Stimulated activated CD8-positive, alpha-beta memory T cell treated with anti-CD3 and anti-CD28 coated beads, Interleukin-7, amount 100 ng/mL, for 4 hours (primary cell): Measurements from ENCODE around the gene LNX1.

Experiments used
- DNase-seq, 2 donors: peaks; one replicate each; pipeline ENCODE4 v3.0.0-alpha.2; 2020; ENCODE audit warnings: low read depth in 2 of 2

The LNX1 gene

GRCh38 chr4:53572600-53572994 is 18.7 kb downstream of the LNX1 start:
- DNase-seq: no peak

- no peak for DNase-seq
These were observed 19.2 kb downstream of the LNX1 start for GRCh38 chr4:53571936-53572599.

- DNase-seq: no peak
These were observed 27.5 kb downstream of the LNX1 start for GRCh38 chr4:53563824-53564223.

GRCh38 chr4:53562409-53562808 is 28.9 kb downstream of the LNX1 start:
- no peak for DNase-seq

GRCh38 chr4:53559021-53559620 is 32.2 kb downstream of the LNX1 start:
- no peak for DNase-seq

- DNase-seq: no peak
These were observed 33.1 kb downstream of the LNX1 start for GRCh38 chr4:53558065-53558801.

- no peak for DNase-seq
These were observed 33.6 kb downstream of the LNX1 start for GRCh38 chr4:53557669-53558064.

GRCh38 chr4:53556651-53557050 is 34.6 kb downstream of the LNX1 start:
- DNase-seq: no peak

GRCh38 chr4:53553486-53554210 is 37.6 kb downstream of the LNX1 start:
- DNase-seq: no peak

- no peak for DNase-seq
These were observed 38.6 kb downstream of the LNX1 start for GRCh38 chr4:53552711-53553110.

- no peak for DNase-seq
These were observed 39.3 kb downstream of the LNX1 start for GRCh38 chr4:53551958-53552357.

- no peak for DNase-seq
These were observed 39.9 kb downstream of the LNX1 start for GRCh38 chr4:53551281-53551864.

- DNase-seq: no peak
These were observed 42.6 kb downstream of the LNX1 start for GRCh38 chr4:53548662-53549061.

GRCh38 chr4:53547983-53548382 is 43.3 kb downstream of the LNX1 start:
- no peak for DNase-seq

GRCh38 chr4:53545942-53546581 is 45.2 kb downstream of the LNX1 start:
- DNase-seq: no peak

GRCh38 chr4:53545273-53545672 is 46.0 kb downstream of the LNX1 start:
- no peak for DNase-seq

- DNase-seq: no peak
These were observed 47.7 kb downstream of the LNX1 start for GRCh38 chr4:53543561-53543960.

GRCh38 chr4:53541577-53542206 is 49.6 kb downstream of the LNX1 start:
- DNase-seq: no peak

GRCh38 chr4:53538756-53539155 is 52.5 kb downstream of the LNX1 start:
- no peak for DNase-seq

GRCh38 chr4:53537606-53538005 is 53.7 kb downstream of the LNX1 start:
- DNase-seq: no peak

GRCh38 chr4:53536328-53536727 is 55.0 kb downstream of the LNX1 start:
- no peak for DNase-seq
